ENCODE measurements around the gene FAM47C.

DNA sequence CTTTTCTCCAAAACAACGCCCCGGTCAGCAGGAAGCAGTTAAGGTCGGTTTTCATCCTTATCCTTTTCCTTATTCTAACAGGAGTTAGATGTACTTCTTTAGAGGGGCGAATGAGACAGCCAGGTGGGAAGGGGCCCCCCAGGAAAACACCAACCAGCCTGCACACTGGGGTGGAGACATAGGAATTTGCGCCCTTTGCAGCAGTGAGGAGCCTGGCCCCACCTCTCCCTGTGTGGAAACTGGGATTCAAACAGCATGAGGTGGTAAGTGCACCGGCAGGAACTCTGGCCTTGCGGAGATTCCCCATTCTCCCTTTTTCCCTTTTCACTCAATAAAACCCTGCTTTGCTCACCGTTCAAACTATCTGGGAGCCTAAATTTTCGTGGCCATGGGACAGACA lies 8.0 kb upstream of the FAM47C start:
- TF ChIP-seq, protein P1, sequence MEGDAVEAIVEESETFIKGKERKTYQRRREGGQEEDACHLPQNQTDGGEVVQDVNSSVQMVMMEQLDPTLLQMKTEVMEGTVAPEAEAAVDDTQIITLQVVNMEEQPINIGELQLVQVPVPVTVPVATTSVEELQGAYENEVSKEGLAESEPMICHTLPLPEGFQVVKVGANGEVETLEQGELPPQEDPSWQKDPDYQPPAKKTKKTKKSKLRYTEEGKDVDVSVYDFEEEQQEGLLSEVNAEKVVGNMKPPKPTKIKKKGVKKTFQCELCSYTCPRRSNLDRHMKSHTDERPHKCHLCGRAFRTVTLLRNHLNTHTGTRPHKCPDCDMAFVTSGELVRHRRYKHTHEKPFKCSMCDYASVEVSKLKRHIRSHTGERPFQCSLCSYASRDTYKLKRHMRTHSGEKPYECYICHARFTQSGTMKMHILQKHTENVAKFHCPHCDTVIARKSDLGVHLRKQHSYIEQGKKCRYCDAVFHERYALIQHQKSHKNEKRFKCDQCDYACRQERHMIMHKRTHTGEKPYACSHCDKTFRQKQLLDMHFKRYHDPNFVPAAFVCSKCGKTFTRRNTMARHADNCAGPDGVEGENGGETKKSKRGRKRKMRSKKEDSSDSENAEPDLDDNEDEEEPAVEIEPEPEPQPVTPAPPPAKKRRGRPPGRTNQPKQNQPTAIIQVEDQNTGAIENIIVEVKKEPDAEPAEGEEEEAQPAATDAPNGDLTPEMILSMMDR (IDR thresholded peaks at IDR 0.05): no peak
- TF ChIP-seq POLR2A (IDR thresholded peaks at IDR 0.05): no peak

All from right lobe of liver (tissue), 4 donors.